Gastroesophageal sphincter (tissue), 3 donors: ENCODE measurements around the gene NPVF.

ENCODE experiments used
- CTCF ChIP-seq, 4 experiments: fragments of 200-600 bp in 2 of 4; fragments of 450-650 bp in 2 of 4; sonication (generic) in 1 of 4; IDR thresholded peaks; one replicate each; pipeline ENCODE4 v1.5.1; 2017 to 2019; ENCODE audit warnings: antibody characterized with exemption in 4 of 4, mild to moderate bottlenecking in 2 of 4, moderate library complexity in 2 of 4
- EP300 ChIP-seq: sonication (generic); formaldehyde crosslinking; IDR thresholded peaks from one replicate; pipeline ENCODE4 v1.6.1; 2017; ENCODE audit warnings: antibody characterized with exemption, mild to moderate bottlenecking
- POLR2A ChIP-seq, 2 donors: fragments of 450-650 bp; IDR thresholded peaks; one replicate each; pipeline ENCODE4 v1.6.1; 2017; ENCODE audit warnings: antibody characterized with exemption in 2 of 2, mild to moderate bottlenecking in 2 of 2, moderate library complexity in 1 of 2
- POLR2AphosphoS5 ChIP-seq: sonication (generic); formaldehyde crosslinking; IDR thresholded peaks from one replicate; pipeline ENCODE4 v1.6.1; 2017; ENCODE audit warnings: antibody characterized with exemption

- TF ChIP-seq CTCF (IDR thresholded peaks at IDR 0.05) (no peak), POLR2A (IDR thresholded peaks at IDR 0.05) (no peak), EP300 (no peak), POLR2AphosphoS5 (no peak)
Measured at GRCh38 chr7:25253714-25254113, 25.4 kb upstream of the NPVF start.
